ENCODE data around the gene APBA2.
A peak's percentile ranks its signal among the peaks of the same experiment; 100 is the strongest.

The APBA2 gene

GRCh38 chr15:28921919-28922706 is 36.3 kb downstream of the APBA2 start:
- peak; percentile 31 for TF ChIP-seq CTCF (IDR thresholded peaks at IDR 0.05; ENCODE audit: low read depth, low read length)
- Histone ChIP-seq H3K4me3 (ENCODE audit: low read depth, low read length) (no peak overlapping the region), H3K36me3 (no peaks in the 10 kb centered on the region; the same call in 1 of the 2 replicates), H3K27me3 (no peaks in the 10 kb centered on the region), H3K9me3 (no peaks in the 10 kb centered on the region), H3K4me1 (no peaks in the 10 kb centered on the region; the same call in 1 of the 2 replicates)
- DNase-seq: no peak

GRCh38 chr15:28922707-28923012 is 36.9 kb downstream of the APBA2 start:
- H3K27me3 ChIP-seq: no peaks in the 10 kb centered on the region
- no peak for DNase-seq
- no peaks in the 10 kb centered on the region for H3K9me3 ChIP-seq
- TF ChIP-seq CTCF (IDR thresholded peaks at IDR 0.05; ENCODE audit: low read depth, low read length): no peak
- H3K4me1 ChIP-seq: no peaks in the 10 kb centered on the region; the same call in 1 of the 2 replicates
- H3K36me3 ChIP-seq: no peaks in the 10 kb centered on the region; the same call in 1 of the 2 replicates
- H3K4me3 ChIP-seq (ENCODE audit: low read depth, low read length): no peak overlapping the region

- no peak for DNase-seq
- no peaks in the 10 kb centered on the region for H3K27me3 ChIP-seq
- TF ChIP-seq CTCF (IDR thresholded peaks at IDR 0.05; ENCODE audit: low read depth, low read length): no peak
- no peaks in the 10 kb centered on the region; the same call in 1 of the 2 replicates for H3K4me1 ChIP-seq
- H3K9me3 ChIP-seq: no peaks in the 10 kb centered on the region
- H3K4me3 ChIP-seq (ENCODE audit: low read depth, low read length): no peak overlapping the region
- H3K36me3 ChIP-seq: no peaks in the 10 kb centered on the region; the same call in 1 of the 2 replicates
These were observed 38.0 kb downstream of the APBA2 start for GRCh38 chr15:28923726-28924280.

GRCh38 chr15:28927043-28927442 is 41.3 kb downstream of the APBA2 start:
- Histone ChIP-seq H3K4me1 (no peaks in the 10 kb centered on the region), H3K36me3 (no peaks in the 10 kb centered on the region; the same call in 1 of the 2 replicates), H3K27me3 (no peaks in the 10 kb centered on the region), H3K4me3 (ENCODE audit: low read depth, low read length) (no peak overlapping the region), H3K9me3 (no peaks in the 10 kb centered on the region)
- TF ChIP-seq CTCF (IDR thresholded peaks at IDR 0.05; ENCODE audit: low read depth, low read length): no peak
- no peak for DNase-seq

- TF ChIP-seq CTCF (IDR thresholded peaks at IDR 0.05; ENCODE audit: low read depth, low read length): no peak
- Histone ChIP-seq H3K27me3 (no peaks in the 10 kb centered on the region), H3K4me3 (ENCODE audit: low read depth, low read length) (no peak overlapping the region), H3K4me1 (no peaks in the 10 kb centered on the region), H3K9me3 (no peaks in the 10 kb centered on the region), H3K36me3 (no peaks in the 10 kb centered on the region)
- DNase-seq: no peak
These were observed 43.4 kb downstream of the APBA2 start for GRCh38 chr15:28929200-28929599.

- Histone ChIP-seq H3K4me3 (ENCODE audit: low read depth, low read length) (no peak overlapping the region), H3K36me3 (no peaks in the 10 kb centered on the region), H3K4me1 (0 out of 2 replicates have a peak, but pooled peaks cover 2% of the 10 kb centered on the region), H3K27me3 (no peaks in the 10 kb centered on the region), H3K9me3 (no peaks in the 10 kb centered on the region)
- TF ChIP-seq CTCF (IDR thresholded peaks at IDR 0.05; ENCODE audit: low read depth, low read length): no peak
- DNase-seq: no peak
These were observed 44.2 kb downstream of the APBA2 start for GRCh38 chr15:28930011-28930410.

Measured in BE2C (cell line).